ENCODE measurements around the gene AMOTL2. TPM values are rescaled to one million over a fixed set of nuclear protein-coding genes. Genes with fewer than 3 reads are reported as not detected.

The AMOTL2 gene
- total and polyA plus RNA-seq, 2 donors (not counting 3 experiments of a cell fraction or from before 2014, with no cell fraction given): 130 to 145 TPM

DNA sequence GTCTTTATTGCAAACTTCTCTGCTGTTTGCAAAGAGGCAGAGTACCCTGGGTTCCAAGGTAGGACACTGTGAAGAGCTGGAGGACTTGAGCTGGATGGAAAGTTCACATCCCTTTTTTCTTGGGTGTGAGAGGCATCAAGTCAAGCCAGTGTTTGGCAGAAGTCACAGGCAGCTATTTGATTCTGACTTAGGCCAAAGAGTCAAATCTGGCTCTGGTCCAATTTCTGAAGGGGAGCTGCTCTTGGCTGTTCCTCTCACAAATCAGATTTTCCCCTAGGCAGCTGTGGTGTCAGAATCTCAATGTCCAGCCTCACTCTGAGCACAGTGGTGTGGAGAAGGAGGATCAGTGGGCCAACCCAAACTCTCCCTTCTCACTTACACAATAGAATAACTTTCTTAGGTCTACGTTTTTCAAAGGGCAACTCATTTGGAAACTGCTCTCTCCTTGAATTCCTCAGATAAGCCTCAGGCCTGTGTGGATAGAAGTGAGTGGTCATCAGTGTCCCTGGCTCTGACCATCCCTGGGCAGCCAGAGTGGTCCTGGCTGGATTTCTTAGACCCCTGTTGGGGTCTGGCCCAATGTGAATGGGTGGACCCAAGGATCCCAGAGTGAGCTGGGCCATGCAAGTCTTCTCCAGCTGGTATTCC is 18.2 kb upstream of the AMOTL2 start:
- Histone ChIP-seq H3K9me3 (replicated peaks; ENCODE audit: control insufficient read depth, insufficient read depth, low read length) (no peaks in the 10 kb centered on the region), H3K27me3 (ENCODE audit: control insufficient read depth in 2 of 2, insufficient read depth in 2 of 2, low read length in 2 of 2) (peaks cover 26 to 47% of the 10 kb centered on the region in 2 experiments), H3K27ac (ENCODE audit: insufficient read depth, low read depth, low read length) (no peak overlapping the region), H2AFZ (ENCODE audit: low read depth, low read length) (no peak overlapping the region), H3K79me2 (ENCODE audit: control insufficient read depth, insufficient read depth, low read length) (no peaks in the 10 kb centered on the region), H3K36me3 (ENCODE audit: control insufficient read depth in 2 of 2, extremely low read depth in 1 of 2, insufficient read depth in 2 of 2, low read length in 2 of 2) (no peaks in the 10 kb centered on the region), H3K4me1 (ENCODE audit: control insufficient read depth, extremely low read depth, insufficient read depth, low read length) (no peaks in the 10 kb centered on the region), H4K20me1 (replicated peaks; ENCODE audit: control insufficient read depth, extremely low read depth, insufficient read depth, low read length) (no peaks in the 10 kb centered on the region), H3K9ac (replicated peaks; ENCODE audit: extremely low read depth, insufficient read depth, low read length) (no peak overlapping the region), H3K9me1 (replicated peaks; ENCODE audit: control insufficient read depth, extremely low read depth, insufficient read depth, low read length) (no peaks in the 10 kb centered on the region), H3K4me3 (replicated peaks in 1 of 3; ENCODE audit: insufficient read depth in 1 of 3, low read depth in 1 of 3, low read length in 3 of 3) (no peak overlapping the region), H3K4me2 (ENCODE audit: insufficient read depth, low read length) (no peak overlapping the region)
- intact Hi-C loops (cut with micrococcal nuclease): no loop called here
- dilution Hi-C loops (cut with MboI; ENCODE audit: extremely low pct_ligation_motif_present, low sequenced_read_pairs): no loop called here
- CTCF ChIA-PET: interaction anchor here (0.8 to 1.7 kb wide), 5 partner anchors 8 to 81 kb away, joined by 3 to 5 read pairs (median 3); no protein-coding TSS in a partner anchor
- POLR2A ChIA-PET: interaction anchor here (0.7 kb wide), 1 partner anchor 18 kb away, joined by 3 read pairs; no protein-coding TSS in a partner anchor
- BruUV-seq (replicated peaks): no TSS peak
- FAIRE-seq: no peak
- DNase-seq (ENCODE audit: low read depth, low spot score): peak; percentile 15
- no peak for TF ChIP-seq MYC (IDR thresholded peaks at IDR 0.05; ENCODE audit: low read depth, low read length)
- TF ChIP-seq, protein P1, sequence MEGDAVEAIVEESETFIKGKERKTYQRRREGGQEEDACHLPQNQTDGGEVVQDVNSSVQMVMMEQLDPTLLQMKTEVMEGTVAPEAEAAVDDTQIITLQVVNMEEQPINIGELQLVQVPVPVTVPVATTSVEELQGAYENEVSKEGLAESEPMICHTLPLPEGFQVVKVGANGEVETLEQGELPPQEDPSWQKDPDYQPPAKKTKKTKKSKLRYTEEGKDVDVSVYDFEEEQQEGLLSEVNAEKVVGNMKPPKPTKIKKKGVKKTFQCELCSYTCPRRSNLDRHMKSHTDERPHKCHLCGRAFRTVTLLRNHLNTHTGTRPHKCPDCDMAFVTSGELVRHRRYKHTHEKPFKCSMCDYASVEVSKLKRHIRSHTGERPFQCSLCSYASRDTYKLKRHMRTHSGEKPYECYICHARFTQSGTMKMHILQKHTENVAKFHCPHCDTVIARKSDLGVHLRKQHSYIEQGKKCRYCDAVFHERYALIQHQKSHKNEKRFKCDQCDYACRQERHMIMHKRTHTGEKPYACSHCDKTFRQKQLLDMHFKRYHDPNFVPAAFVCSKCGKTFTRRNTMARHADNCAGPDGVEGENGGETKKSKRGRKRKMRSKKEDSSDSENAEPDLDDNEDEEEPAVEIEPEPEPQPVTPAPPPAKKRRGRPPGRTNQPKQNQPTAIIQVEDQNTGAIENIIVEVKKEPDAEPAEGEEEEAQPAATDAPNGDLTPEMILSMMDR (IDR thresholded peaks at IDR 0.05; ENCODE audit: extremely low read depth in 1 of 2, insufficient read depth in 1 of 2, low read depth in 1 of 2, low read length in 2 of 2): no peak
- TF ChIP-seq POLR2AphosphoS5 (IDR thresholded peaks at IDR 0.05; ENCODE audit: insufficient read depth, low read depth, low read length): no peak
- TF ChIP-seq EZH2 (IDR thresholded peaks at IDR 0.05; ENCODE audit: borderline replicate concordance, low read depth, low read length, severe bottlenecking): no peak
- TF ChIP-seq, protein P2, sequence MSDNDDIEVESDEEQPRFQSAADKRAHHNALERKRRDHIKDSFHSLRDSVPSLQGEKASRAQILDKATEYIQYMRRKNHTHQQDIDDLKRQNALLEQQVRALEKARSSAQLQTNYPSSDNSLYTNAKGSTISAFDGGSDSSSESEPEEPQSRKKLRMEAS (IDR thresholded peaks at IDR 0.05; ENCODE audit: insufficient read depth, insufficient read length): no peak
- no peak for TF ChIP-seq FOS (IDR thresholded peaks at IDR 0.05; ENCODE audit: borderline replicate concordance, insufficient read depth, low read length)
- TF ChIP-seq JUN (IDR thresholded peaks at IDR 0.05; ENCODE audit: borderline replicate concordance, insufficient read depth, insufficient read length, low read depth): no peak

Measured in endothelial cell of umbilical vein (primary cell).